PC-3 (cell line): ENCODE data around the gene RFTN1.

ENCODE experiments used
- CTCF ChIP-seq: fragments of 300-600 bp; sonication (generic); conservative IDR thresholded peaks from 2 replicates; pipeline ENCODE4 v1.5.1; 2017; ENCODE audit warnings: antibody characterized with exemption, low read depth, mild to moderate bottlenecking, low read length
- EZH2 ChIP-seq: fragments of 300-600 bp; sonication (generic); IDR thresholded peaks from one replicate; pipeline ENCODE4 v1.6.1; 2017; ENCODE audit warnings: antibody characterized with exemption, mild to moderate bottlenecking, low read length; ENCODE audit not compliant: unreplicated experiment
- EZH2phosphoT487 ChIP-seq: fragments of 300-600 bp; sonication (generic); IDR thresholded peaks from 2 replicates; pipeline ENCODE4 v1.6.1; 2018; ENCODE audit warnings: mild to moderate bottlenecking, antibody characterized with exemption, low read length, borderline replicate concordance

GRCh38 chr3:16300881-16301359 is 212.6 kb downstream of the RFTN1 start:
- TF ChIP-seq CTCF (no peak), EZH2 (no peak), EZH2phosphoT487 (no peak)
